GM12865 (cell line): ENCODE data around the gene ZBTB7B.

ENCODE experiments used
- DNase-seq: peaks from one replicate; pipeline ENCODE4 v3.0.0; 2010; ENCODE audit warnings: low read depth
- H3K4me3 ChIP-seq: 2 replicates; pipeline ENCODE4 v1.5.1; 2011; ENCODE audit warnings: mild to moderate bottlenecking, low read depth, low read length, control low read depth
- TF ChIP-seq, protein P1 (sequence below): IDR thresholded peaks from 2 replicates; pipeline ENCODE4 v1.5.1; 2011; ENCODE audit warnings: low read length, control low read depth, low read depth, inconsistent platforms; ENCODE audit not compliant: insufficient read depth; ENCODE audit errors: missing control alignments

ZBTB7B gene

DNA sequence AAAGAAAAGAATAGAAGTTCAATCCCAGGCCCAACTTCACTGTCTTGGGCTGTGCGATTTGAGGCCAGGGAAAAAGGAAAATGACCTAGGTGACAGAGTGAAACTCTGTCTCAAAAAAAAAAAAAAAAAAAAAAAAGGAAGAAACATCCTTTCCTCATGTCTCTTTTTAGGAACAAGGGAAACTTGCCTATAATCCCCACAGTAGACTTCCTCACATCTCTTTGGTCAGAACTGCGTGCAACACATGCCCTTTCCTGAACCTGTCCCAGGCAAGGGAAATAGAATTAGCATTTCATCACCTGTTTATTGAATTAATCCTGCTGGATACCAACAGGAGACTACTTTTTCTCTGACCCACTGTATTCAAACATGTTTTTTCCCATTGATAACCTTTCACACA lies 33.3 kb downstream of the ZBTB7B start:
- TF ChIP-seq, protein P1, sequence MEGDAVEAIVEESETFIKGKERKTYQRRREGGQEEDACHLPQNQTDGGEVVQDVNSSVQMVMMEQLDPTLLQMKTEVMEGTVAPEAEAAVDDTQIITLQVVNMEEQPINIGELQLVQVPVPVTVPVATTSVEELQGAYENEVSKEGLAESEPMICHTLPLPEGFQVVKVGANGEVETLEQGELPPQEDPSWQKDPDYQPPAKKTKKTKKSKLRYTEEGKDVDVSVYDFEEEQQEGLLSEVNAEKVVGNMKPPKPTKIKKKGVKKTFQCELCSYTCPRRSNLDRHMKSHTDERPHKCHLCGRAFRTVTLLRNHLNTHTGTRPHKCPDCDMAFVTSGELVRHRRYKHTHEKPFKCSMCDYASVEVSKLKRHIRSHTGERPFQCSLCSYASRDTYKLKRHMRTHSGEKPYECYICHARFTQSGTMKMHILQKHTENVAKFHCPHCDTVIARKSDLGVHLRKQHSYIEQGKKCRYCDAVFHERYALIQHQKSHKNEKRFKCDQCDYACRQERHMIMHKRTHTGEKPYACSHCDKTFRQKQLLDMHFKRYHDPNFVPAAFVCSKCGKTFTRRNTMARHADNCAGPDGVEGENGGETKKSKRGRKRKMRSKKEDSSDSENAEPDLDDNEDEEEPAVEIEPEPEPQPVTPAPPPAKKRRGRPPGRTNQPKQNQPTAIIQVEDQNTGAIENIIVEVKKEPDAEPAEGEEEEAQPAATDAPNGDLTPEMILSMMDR: no peak
- DNase-seq: no peak

GRCh38 chr1:155037043-155037442 lies 34.4 kb downstream of the ZBTB7B start:
- no peak overlapping the region for H3K4me3 ChIP-seq
- DNase-seq: no peak
- TF ChIP-seq, protein P1: no peak

More for the DNA sequence above, 33.3 kb downstream of the ZBTB7B start:
- no peak overlapping the region for H3K4me3 ChIP-seq

DNA sequence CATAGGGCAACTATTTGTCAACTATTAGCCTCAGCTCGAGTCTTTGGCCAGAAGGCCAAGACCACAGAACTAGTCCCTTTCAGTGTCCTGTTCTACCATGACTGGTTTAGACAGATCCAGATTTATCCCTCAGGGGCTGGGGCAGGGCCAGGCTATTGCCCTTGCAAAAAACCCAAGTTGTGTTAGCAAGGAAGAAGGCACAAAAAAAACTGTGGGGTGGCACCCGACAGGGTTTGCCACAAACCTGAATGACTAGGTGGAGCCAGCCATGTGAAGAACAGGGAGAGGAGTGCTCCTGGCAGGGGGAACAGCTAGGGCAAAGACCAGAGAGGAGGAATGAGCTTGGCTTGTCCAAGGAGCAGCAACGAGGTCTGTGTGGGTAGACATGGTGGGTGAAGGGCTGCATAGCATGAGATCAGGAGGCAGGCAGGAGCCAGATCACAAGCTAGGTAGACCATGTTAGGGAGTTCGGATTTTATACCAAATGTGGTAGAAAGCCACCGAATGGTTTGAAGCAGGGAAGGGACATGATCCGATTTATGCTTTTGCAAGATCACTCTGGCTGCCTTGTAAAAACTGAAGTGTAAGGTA lies 35.3 kb downstream of the ZBTB7B start:
- TF ChIP-seq, protein P1: no peak
- DNase-seq: no peak
- no peak overlapping the region for H3K4me3 ChIP-seq

- TF ChIP-seq, protein P1: no peak
- no peak for DNase-seq
Observed at GRCh38 chr1:155038602-155039307, 36.2 kb downstream of the ZBTB7B start.

GRCh38 chr1:155039308-155039669 lies 36.7 kb downstream of the ZBTB7B start:
- no peak overlapping the region for H3K4me3 ChIP-seq
- no peak for DNase-seq
- TF ChIP-seq, protein P1: no peak

More at GRCh38 chr1:155038602-155039307, 36.2 kb downstream of the ZBTB7B start:
- H3K4me3 ChIP-seq: no peak overlapping the region

- TF ChIP-seq, protein P1: no peak
- DNase-seq: no peak
- no peak overlapping the region for H3K4me3 ChIP-seq
Observed at GRCh38 chr1:155040358-155041093, 37.9 kb downstream of the ZBTB7B start.

- no peak overlapping the region for H3K4me3 ChIP-seq
- TF ChIP-seq, protein P1: no peak
- no peak for DNase-seq
Observed at GRCh38 chr1:155042789-155043188, 40.2 kb downstream of the ZBTB7B start.
